ENCODE measurements around the gene LAT. TPM values are rescaled to one million over a fixed set of nuclear protein-coding genes. Genes with fewer than 3 reads are reported as not detected.

Gene LAT
- total and polyA plus RNA-seq, 2 donors (not counting 3 experiments of a cell fraction or from before 2014, with no cell fraction given) = 4.5 to 5.9 TPM

DNA sequence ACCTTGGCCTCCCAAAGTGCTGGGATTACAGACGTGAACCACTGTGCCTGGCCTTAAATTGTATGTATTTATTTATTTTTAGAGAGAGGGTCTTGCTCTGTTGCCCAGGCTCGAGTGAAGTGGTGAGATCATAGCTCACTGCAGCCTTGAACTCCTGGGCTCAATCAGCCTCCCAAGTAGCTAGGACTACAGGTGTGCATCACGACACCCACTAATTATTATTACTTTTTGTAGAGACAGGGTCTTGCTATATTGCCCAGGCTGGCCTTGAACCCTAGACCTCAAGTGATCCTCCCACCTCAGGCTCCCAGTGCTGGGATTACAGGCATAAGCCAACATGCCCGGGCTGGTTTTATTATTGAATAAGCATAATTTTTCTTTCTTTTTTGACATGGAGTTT, 38.2 kb upstream of the LAT start:
- peaks cover 6% of the 10 kb centered on the region for H3K79me2 ChIP-seq (ENCODE audit: control insufficient read depth, insufficient read depth, low read length)
- H3K27ac ChIP-seq (ENCODE audit: insufficient read depth, low read depth, low read length) = no peak overlapping the region
- H3K9ac ChIP-seq (replicated peaks; ENCODE audit: extremely low read depth, insufficient read depth, low read length) = no peak overlapping the region
- no peak for TF ChIP-seq GATA2 (IDR thresholded peaks at IDR 0.05; ENCODE audit: insufficient read depth, insufficient read length, low read depth, low read length)
- no peak for TF ChIP-seq MYC (IDR thresholded peaks at IDR 0.05; ENCODE audit: low read depth, low read length)
- TF ChIP-seq POLR2A (IDR thresholded peaks at IDR 0.05; ENCODE audit: low read depth, low read length) = no peak
- TF ChIP-seq EZH2 (IDR thresholded peaks at IDR 0.05; ENCODE audit: borderline replicate concordance, low read depth, low read length, severe bottlenecking) = no peak
- TF ChIP-seq, protein P1, sequence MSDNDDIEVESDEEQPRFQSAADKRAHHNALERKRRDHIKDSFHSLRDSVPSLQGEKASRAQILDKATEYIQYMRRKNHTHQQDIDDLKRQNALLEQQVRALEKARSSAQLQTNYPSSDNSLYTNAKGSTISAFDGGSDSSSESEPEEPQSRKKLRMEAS (IDR thresholded peaks at IDR 0.05; ENCODE audit: insufficient read depth, insufficient read length) = no peak
- no peak for TF ChIP-seq CTCF (IDR thresholded peaks at IDR 0.05; ENCODE audit: extremely low read depth in 1 of 2, insufficient read depth in 1 of 2, low read depth in 1 of 2, low read length in 2 of 2)
- no peak for TF ChIP-seq JUN (IDR thresholded peaks at IDR 0.05; ENCODE audit: borderline replicate concordance, insufficient read depth, insufficient read length, low read depth)
- no peak for TF ChIP-seq POLR2AphosphoS5 (IDR thresholded peaks at IDR 0.05; ENCODE audit: insufficient read depth, low read depth, low read length)
- no peak for TF ChIP-seq FOS (IDR thresholded peaks at IDR 0.05; ENCODE audit: borderline replicate concordance, insufficient read depth, low read length)
- no TSS peak for BruUV-seq (replicated peaks)
- H3K9me1 ChIP-seq (replicated peaks; ENCODE audit: control insufficient read depth, extremely low read depth, insufficient read depth, low read length) = no peaks in the 10 kb centered on the region
- no peak overlapping the region for H2AFZ ChIP-seq (ENCODE audit: low read depth, low read length)
- DNase-seq (ENCODE audit: low read depth, low spot score) (no peak), FAIRE-seq (no peak)
- H3K27me3 ChIP-seq (ENCODE audit: control insufficient read depth in 2 of 2, insufficient read depth in 2 of 2, low read length in 2 of 2) = no peaks in the 10 kb centered on the region
- POLR2A ChIA-PET = no interaction called here
- H3K4me3 ChIP-seq (replicated peaks in 1 of 3; ENCODE audit: insufficient read depth in 1 of 3, low read depth in 1 of 3, low read length in 3 of 3) = no peak overlapping the region
- H3K4me1 ChIP-seq (ENCODE audit: control insufficient read depth, extremely low read depth, insufficient read depth, low read length) = peaks cover 6% of the 10 kb centered on the region
- CTCF ChIA-PET = no interaction called here
- H3K4me2 ChIP-seq (ENCODE audit: insufficient read depth, low read length) = no peak overlapping the region
- dilution Hi-C loops (cut with MboI; ENCODE audit: extremely low pct_ligation_motif_present, low sequenced_read_pairs) = no loop called here
- intact Hi-C loops (cut with micrococcal nuclease) = no loop called here
- no peaks in the 10 kb centered on the region for H4K20me1 ChIP-seq (replicated peaks; ENCODE audit: control insufficient read depth, extremely low read depth, insufficient read depth, low read length)
- H3K36me3 ChIP-seq (ENCODE audit: control insufficient read depth in 2 of 2, extremely low read depth in 1 of 2, insufficient read depth in 2 of 2, low read length in 2 of 2) = no peaks in the 10 kb centered on the region
- no peaks in the 10 kb centered on the region for H3K9me3 ChIP-seq (replicated peaks; ENCODE audit: control insufficient read depth, insufficient read depth, low read length)
